IMR-90 (cell line): ENCODE measurements around the gene CFAP73. TPM values are rescaled to one million over a fixed set of nuclear protein-coding genes. Genes with fewer than 3 reads are reported as not detected.

Source experiments
- ATAC-seq: fragments of 200-7000 bp; cut with Tn5 transposase; 2 replicates; pipeline ENCODE4 v1.9.1; 2020; ENCODE audit warnings: low read depth, mild to moderate bottlenecking, moderate library complexity
- BruUV-seq: library from RNA; stranded (reverse); fragments of 400-500 nt; replicated peaks from 2 replicates; lab custom pipeline; 2021; lab: Mats Ljungman, UMichigan
- CTCF ChIA-PET: fragments of 300-600 bp; formaldehyde crosslinking; extraction: SDS; loops from one replicate; lab custom pipeline; 2021; ENCODE audit warnings: antibody characterized with exemption; lab: Yijun Ruan, JAX
- POLR2A ChIA-PET: fragments of 300-600 bp; sonication (Branson Sonifier 250); formaldehyde crosslinking; loops from one replicate; lab custom pipeline; 2022; ENCODE audit warnings: antibody characterized with exemption; ENCODE audit not compliant: unreplicated experiment; lab: Charles Lee
- DNase-seq: peaks from one replicate; pipeline ENCODE4 v3.0.0; 2013
- H2AFZ ChIP-seq: replicated peaks from 2 replicates; pipeline ENCODE3; 2013; ENCODE audit warnings: low read length, mild to moderate bottlenecking; ENCODE audit not compliant: poor library complexity
- H2AK5ac ChIP-seq: 2 replicates; pipeline ENCODE4 v1.6.1; 2013; ENCODE audit warnings: low read depth, low read length, inconsistent platforms
- H2AK9ac ChIP-seq: replicated peaks from 2 replicates; pipeline ENCODE3; 2013; ENCODE audit warnings: mild to moderate bottlenecking, low read depth, low read length, moderate library complexity; ENCODE audit not compliant: poor library complexity
- H2BK120ac ChIP-seq: 2 replicates; pipeline ENCODE4 v1.6.1; 2013; ENCODE audit warnings: low read depth, low read length, inconsistent platforms
- H2BK15ac ChIP-seq: 3 replicates; pipeline ENCODE4 v1.6.1; 2013; ENCODE audit warnings: low read depth, low read length, inconsistent platforms
- H2BK20ac ChIP-seq: 2 replicates; pipeline ENCODE4 v1.6.1; 2013; ENCODE audit warnings: low read depth, mild to moderate bottlenecking, inconsistent platforms, low read length, moderate library complexity
- H2BK5ac ChIP-seq: 2 replicates; pipeline ENCODE4 v1.6.1; 2013; ENCODE audit warnings: mild to moderate bottlenecking, low read depth, low read length, inconsistent platforms; ENCODE audit not compliant: poor library complexity, severe bottlenecking
- H3K14ac ChIP-seq: replicated peaks from 2 replicates; pipeline ENCODE4 v1.6.1; 2013; ENCODE audit warnings: low read depth, low read length, inconsistent platforms
- H3K18ac ChIP-seq: 2 replicates; pipeline ENCODE4 v1.6.1; 2013; ENCODE audit warnings: low read depth, low read length, control low read depth
- H3K23ac ChIP-seq: 2 replicates; pipeline ENCODE4 v1.6.1; 2013; ENCODE audit warnings: low read depth, low read length, inconsistent platforms
- H3K27ac ChIP-seq: 2 replicates; pipeline ENCODE4 v1.5.1; 2013; ENCODE audit warnings: mild to moderate bottlenecking, control low read depth, low read length; ENCODE audit not compliant: insufficient read depth
- H3K27me3 ChIP-seq: 2 replicates; pipeline ENCODE4 v1.6.1; 2013; ENCODE audit warnings: low read length; ENCODE audit not compliant: control insufficient read depth, insufficient read depth
- H3K36me3 ChIP-seq: 2 replicates; pipeline ENCODE4 v1.6.1; 2013; ENCODE audit warnings: low read length, mixed read lengths; ENCODE audit not compliant: control insufficient read depth, insufficient read depth
- H3K4ac ChIP-seq: 2 replicates; pipeline ENCODE4 v1.6.1; 2013; ENCODE audit warnings: low read depth, low read length, inconsistent platforms
- H3K4me1 ChIP-seq: 2 replicates; pipeline ENCODE4 v1.6.1; 2013; ENCODE audit warnings: low read length, mixed read lengths; ENCODE audit not compliant: control insufficient read depth, insufficient read depth
- H3K4me2 ChIP-seq: 2 replicates; pipeline ENCODE4 v1.6.1; 2013; ENCODE audit warnings: low read depth, mild to moderate bottlenecking, control low read depth, low read length, moderate library complexity
- H3K4me3 ChIP-seq: 2 replicates; pipeline ENCODE4 v1.5.1; 2013; ENCODE audit warnings: low read depth, mild to moderate bottlenecking, control low read depth, low read length, moderate library complexity; ENCODE audit not compliant: insufficient read depth
- H3K56ac ChIP-seq: 2 replicates; pipeline ENCODE4 v1.6.1; 2013; ENCODE audit warnings: low read length, inconsistent platforms; ENCODE audit not compliant: insufficient read depth; ENCODE audit errors: extremely low read depth
- H3K79me1 ChIP-seq, 2 experiments: 2 replicates each; pipeline ENCODE4 v1.6.1; 2013; ENCODE audit warnings: low read length in 2 of 2, inconsistent platforms in 1 of 2, low read depth in 1 of 2
- H3K9ac ChIP-seq: 2 replicates; pipeline ENCODE4 v1.6.1; 2013; ENCODE audit warnings: low read depth, low read length, control low read depth
- H3K9me1 ChIP-seq: 2 replicates; pipeline ENCODE4 v1.6.1; 2013; ENCODE audit warnings: low read length, inconsistent platforms; ENCODE audit not compliant: insufficient read depth
- H3K9me3 ChIP-seq: 2 replicates; pipeline ENCODE4 v1.6.1; 2013; ENCODE audit warnings: low read length; ENCODE audit not compliant: control insufficient read depth, insufficient read depth
- H4K20me1 ChIP-seq: 2 replicates; pipeline ENCODE4 v1.6.1; 2013; ENCODE audit warnings: low read length, inconsistent platforms; ENCODE audit not compliant: insufficient read depth
- H4K5ac ChIP-seq: 2 replicates; pipeline ENCODE4 v1.6.1; 2013; ENCODE audit warnings: mild to moderate bottlenecking, low read depth, low read length, control low read depth
- H4K8ac ChIP-seq, 2 experiments: 2 replicates each; pipeline ENCODE4 v1.6.1; 2013; ENCODE audit warnings: low read depth in 2 of 2, low read length in 2 of 2, control low read depth in 1 of 2, inconsistent platforms in 1 of 2
- H4K91ac ChIP-seq: 2 replicates; pipeline ENCODE4 v1.6.1; 2013; ENCODE audit warnings: low read depth, low read length, inconsistent platforms; ENCODE audit not compliant: insufficient read depth
- POLR2A ChIP-seq: IDR thresholded peaks from 2 replicates; pipeline ENCODE4 v1.6.1; 2012; ENCODE audit warnings: mild to moderate bottlenecking, low read depth, low read length
- RCOR1 ChIP-seq: IDR thresholded peaks from 2 replicates; pipeline ENCODE4 v1.6.1; 2012; ENCODE audit warnings: mild to moderate bottlenecking, low read length, improper control_type of control experiment; ENCODE audit not compliant: insufficient replicate concordance
- WGBS, 2 experiments: methylation state at CpG; one replicate each; pipeline versions ENCODE4 v1.1.5 to v1.1.7; 2013; ENCODE audit warnings: missing lambda C conversion rate in 2 of 2; ENCODE audit not compliant: insufficient read length in 1 of 2; ENCODE audit errors: extremely low coverage in 2 of 2; 5-methylcytosine and 5-hydroxymethylcytosine counted together
- dilution Hi-C: fragments of 300-500 bp; cut with HindIII; formaldehyde crosslinking; loops from one replicate; pipeline ENCODE4 v1.14.3; 2018; ENCODE audit warnings: low sequenced_read_pairs; ENCODE audit not compliant: unreplicated experiment
- in situ Hi-C: fragments of 300-500 bp; cut with MboI; formaldehyde crosslinking; loops from 3 replicates; pipeline ENCODE4 v1.14.3; 2019; ENCODE audit warnings: low sequenced_read_pairs, inconsistent platforms, mixed read lengths
- intact Hi-C: fragments of 100-400 bp; cut with micrococcal nuclease; formaldehyde crosslinking; loops from 2 replicates; pipeline ENCODE4 v1.10.0; 2022
- polyA plus RNA-seq, 3 experiments: library from polyadenylated mRNA; depleted of rRNA; stranded (reverse); fragments of >200 nt; gene quantifications; 2 replicates each; pipeline ENCODE4 v1.2.3, GENCODE V29; 2012; ENCODE audit warnings: low replicate concordance in 1 of 3
- total RNA-seq: library from RNA; depleted of rRNA; stranded (reverse); fragments of >200 nt; gene quantifications from 2 replicates; pipeline ENCODE4 v1.2.3, GENCODE V29; 2012

Gene CFAP73
- total and polyA plus RNA-seq, 2 of the 4 experiments (the other 2 are of a cell fraction) = not detected

- H3K27ac ChIP-seq = peak overlapping the region; percentile 94
- no peaks in the 10 kb centered on the region for H3K9me1 ChIP-seq
- no peaks in the 10 kb centered on the region for H3K9me3 ChIP-seq
- peak overlapping the region; percentile 60 for H3K14ac ChIP-seq
- intact Hi-C loops = no loop called here
- peak overlapping the region; percentile 85 for H3K4me2 ChIP-seq
- 0 out of 2 replicates have a peak overlapping the region, but pooled peaks have one; percentile 14 for H3K23ac ChIP-seq
- DNase-seq (peak; percentile 18), ATAC-seq (no peak)
- 0 out of 2 replicates have a peak overlapping the region, but pooled peaks have one; percentile 50 for H4K91ac ChIP-seq
- no peak overlapping the region for H2AK5ac ChIP-seq
- peak overlapping the region; percentile 0; the same call in 1 of the 2 replicates for H4K5ac ChIP-seq
- no peak overlapping the region for H2BK20ac ChIP-seq
- TF ChIP-seq RCOR1 (no peak), POLR2A (no peak)
- H2AFZ ChIP-seq = peak overlapping the region; percentile 96
- in situ Hi-C loops = loop anchor here (25.0 kb wide), 1 partner anchor 1226 kb away; the partner anchor contains the start of gene TBX5
- H2AK9ac ChIP-seq = peak overlapping the region; percentile 87
- H3K9ac ChIP-seq = peak overlapping the region; percentile 88
- CTCF ChIA-PET = no interaction called here
- no peak overlapping the region for H2BK120ac ChIP-seq
- peaks cover 5% of the 10 kb centered on the region for H3K36me3 ChIP-seq
- dilution Hi-C loops = no loop called here
- no peak overlapping the region for H3K18ac ChIP-seq
- POLR2A ChIA-PET = no interaction called here
- 4% methylated on average over 4 of the region's 11 CpGs; no CpG with 5 or more reads in 1 of the 2 experiments for WGBS, 2 experiments
- H3K4ac ChIP-seq = peak overlapping the region; percentile 25; the same call in 1 of the 2 replicates
- H3K4me1 ChIP-seq = peaks cover 5% of the 10 kb centered on the region; the same call in 1 of the 2 replicates
- peak overlapping the region; percentile 92 for H2BK5ac ChIP-seq
- no peaks in the 10 kb centered on the region; the same call in 1 of the 2 replicates for H4K20me1 ChIP-seq
- no peak overlapping the region; the same call in 2 of the 3 replicates for H2BK15ac ChIP-seq
- BruUV-seq = no TSS peak
- H3K27me3 ChIP-seq = no peaks in the 10 kb centered on the region
- peak overlapping the region; percentile 37 to 57; a peak in 2 of 4 replicates for H4K8ac ChIP-seq
- H3K4me3 ChIP-seq = peak overlapping the region; percentile 67
- H3K79me1 ChIP-seq = peaks cover 31 to 57% of the 10 kb centered on the region in 2 experiments
- H3K56ac ChIP-seq = no peak overlapping the region
These were observed 36.5 kb downstream of the CFAP73 start for GRCh38 chr12:113186033-113186365.
